ENCODE measurements around the gene KLF11. TPM values are rescaled to one million over a fixed set of nuclear protein-coding genes. Genes with fewer than 3 reads are reported as not detected.
A peak's percentile ranks its signal among the peaks of the same experiment; 100 is the strongest.

Gene KLF11
- total and polyA plus RNA-seq, 2 of the 8 experiments (the other 6 are each of a cell fraction or from before 2014, with no cell fraction given), result 6.4 to 10.1 TPM

DNA sequence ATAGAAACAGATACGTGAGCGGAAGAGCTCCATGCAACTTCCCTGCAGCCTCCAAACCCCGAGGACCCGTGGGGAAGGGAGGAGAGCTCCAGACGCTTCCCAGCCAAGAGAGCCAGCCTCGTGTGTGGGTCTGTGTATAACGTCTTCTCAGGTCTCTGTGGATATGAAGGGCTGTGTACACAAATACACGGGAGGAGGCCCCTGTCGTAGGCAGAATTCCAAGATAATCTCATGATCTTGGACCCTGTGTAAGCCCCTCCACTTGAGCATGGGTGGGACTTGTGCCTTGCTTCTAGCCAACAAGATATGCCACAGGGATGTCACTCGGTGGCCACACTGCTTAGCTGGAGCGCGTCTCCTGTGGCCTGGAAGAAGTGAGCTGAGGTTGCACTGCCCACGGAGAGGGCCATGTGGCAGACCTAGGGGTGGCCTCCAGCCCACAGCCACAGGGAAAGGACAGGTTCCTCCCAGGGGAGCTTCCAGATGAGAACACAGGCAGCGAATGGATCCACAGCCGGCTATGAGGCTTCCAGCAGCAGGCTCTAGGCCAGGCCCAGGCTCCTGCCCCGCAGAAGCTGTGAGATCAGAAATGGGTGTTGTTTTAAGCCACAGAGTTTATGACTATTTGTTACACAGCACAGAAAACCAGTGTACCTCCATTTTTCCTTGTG lies 15.6 kb upstream of the KLF11 start:
- POLR2A ChIA-PET (ENCODE audit: partially characterized antibody), result interaction anchor here (1.2 to 1.7 kb wide), 2 partner anchors 8 to 11 kb away, joined by 3 to 4 read pairs; no protein-coding TSS in a partner anchor
- 91% methylated on average over 16 of the region's 16 CpGs; no CpG with 5 or more reads in 1 of the 2 experiments for WGBS, 2 experiments (ENCODE audit: extremely low coverage in 1 of 2, insufficient coverage in 1 of 2, insufficient read length in 1 of 2, insufficient replicate concordance in 2 of 2, low coverage in 1 of 2, low lambda C conversion rate in 2 of 2, missing lambda C conversion rate in 1 of 2)
- H2BK15ac ChIP-seq (ENCODE audit: low read length), result no peak overlapping the region

More for the DNA sequence above, 15.6 kb upstream of the KLF11 start:
- Histone ChIP-seq H4K91ac (replicated peaks; ENCODE audit: insufficient read length, low read length) (no peak overlapping the region), H3K9me3 (ENCODE audit: insufficient read depth in 2 of 2, low read depth in 1 of 2, low read length in 1 of 2) (no peaks in the 10 kb centered on the region), H3K79me1 (ENCODE audit: low read depth, low read length) (no peaks in the 10 kb centered on the region), H3K23me2 (ENCODE audit: low read depth, low read length) (no peaks in the 10 kb centered on the region), H2BK5ac (ENCODE audit: low read depth, low read length) (0 out of 2 replicates have a peak overlapping the region, but pooled peaks have one; percentile 35), H4K8ac (ENCODE audit: extremely low read depth, insufficient read depth, low read length) (no peak overlapping the region), H3K27ac (ENCODE audit: low read depth, low read length) (no peak overlapping the region), H3K36me3 (ENCODE audit: control insufficient read depth in 2 of 4, insufficient read depth in 4 of 4, low read length in 3 of 4) (no peaks in the 10 kb centered on the region), H3K9ac (replicated peaks in 1 of 4; ENCODE audit: extremely low read depth in 1 of 4, low read depth in 3 of 4, low read length in 3 of 4) (no peak overlapping the region), H4K5ac (ENCODE audit: insufficient read length, low read depth, low read length) (no peak overlapping the region), H3K56ac (replicated peaks; ENCODE audit: insufficient read length, low read depth, low read length) (no peak overlapping the region), H3K23ac (ENCODE audit: insufficient read length) (no peak overlapping the region), H3K79me2 (ENCODE audit: control insufficient read depth in 1 of 2, insufficient read depth in 2 of 2, low read length in 2 of 2) (no peaks in the 10 kb centered on the region), H3K14ac (ENCODE audit: insufficient read length) (no peak overlapping the region), H2BK12ac (ENCODE audit: low read depth, low read length) (peak overlapping the region; percentile 52; the same call in 1 of the 2 replicates), H3K4me1 (replicated peaks in 1 of 4; ENCODE audit: control insufficient read depth in 3 of 4, insufficient read depth in 4 of 4, low read length in 3 of 4) (peaks cover 0 to 17% (median 7%) of the 10 kb centered on the region in 4 experiments; a peak in 6 of 7 replicates), H4K20me1 (replicated peaks in 1 of 2; ENCODE audit: control insufficient read depth in 1 of 2, insufficient read depth in 2 of 2, low read length in 2 of 2) (no peaks in the 10 kb centered on the region), H3K4me3 (ENCODE audit: extremely low read depth in 1 of 4, insufficient read depth in 2 of 4, low read depth in 3 of 4, low read length in 4 of 4) (no peak overlapping the region), H2AFZ (ENCODE audit: low read length) (no peak overlapping the region), H2AK5ac (ENCODE audit: low read depth, low read length) (no peak overlapping the region), H2BK20ac (ENCODE audit: low read length) (no peak overlapping the region), H3K4me2 (ENCODE audit: insufficient read depth in 1 of 2, low read depth in 2 of 2, low read length in 2 of 2) (no peak overlapping the region), H3K18ac (ENCODE audit: extremely low read depth, low read length) (0 out of 2 replicates have a peak overlapping the region, but pooled peaks have one; percentile 16), H3K4ac (replicated peaks; ENCODE audit: insufficient read length, low read depth, low read length) (no peak overlapping the region), H3K27me3 (replicated peaks in 1 of 4; ENCODE audit: control insufficient read depth in 3 of 4, extremely low read depth in 1 of 4, insufficient read depth in 3 of 4, low read length in 3 of 4) (no peaks in the 10 kb centered on the region), H2BK120ac (replicated peaks; ENCODE audit: low read depth, low read length) (no peak overlapping the region)
- DNase-seq (ENCODE audit: low read depth in 1 of 2, low spot score in 2 of 2), result no peak
- no peak for TF ChIP-seq RNF2 (IDR thresholded peaks at IDR 0.05; ENCODE audit: borderline replicate concordance, low read depth, low read length, missing control alignments, poor library complexity, severe bottlenecking)
- FAIRE-seq, result no peak
- CTCF ChIA-PET (ENCODE audit: partially characterized antibody), result interaction anchor here (0.8 to 7.5 kb wide), 26 partner anchors 7 to 257 kb away, joined by 3 to 46 read pairs (median 6); partner anchors contain the start of gene TAF1B
